Stimulated activated CD8-positive, alpha-beta memory T cell treated with anti-CD3 and anti-CD28 coated beads, Interleukin-15, amount 100 ng/mL, for 48 hours (primary cell): ENCODE results near the gene ZNHIT2.

Experiments
- DNase-seq, 2 donors: peaks; one replicate each; pipeline ENCODE4 v3.0.0-alpha.2; 2020; ENCODE audit warnings: low read depth in 2 of 2

The ZNHIT2 gene

GRCh38 chr11:65104628-65105027 lies 12.9 kb downstream of the ZNHIT2 start:
- DNase-seq, result no peak

GRCh38 chr11:65103476-65103875 lies 14.0 kb downstream of the ZNHIT2 start:
- DNase-seq, result no peak

- no peak for DNase-seq
These were observed 15.1 kb downstream of the ZNHIT2 start for GRCh38 chr11:65102142-65103095.

- DNase-seq, result no peak
These were observed 16.7 kb downstream of the ZNHIT2 start for GRCh38 chr11:65100674-65101350.

GRCh38 chr11:65096926-65097325 lies 20.6 kb downstream of the ZNHIT2 start:
- no peak for DNase-seq

GRCh38 chr11:65095974-65096806 lies 21.3 kb downstream of the ZNHIT2 start, which contains the start of gene VPS51:
VPS51 (plus strand) TSS chr11:65096214; CDS start chr11:65096251, 37 bp downstream.
- DNase-seq, result peak; percentile 71 to 75

- DNase-seq, result no peak
These were observed 22.1 kb downstream of the ZNHIT2 start for GRCh38 chr11:65095427-65095826.

GRCh38 chr11:65090628-65091027 lies 26.9 kb downstream of the ZNHIT2 start:
- DNase-seq, result no peak

- DNase-seq, result no peak
These were observed 27.9 kb downstream of the ZNHIT2 start for GRCh38 chr11:65089621-65090020.

GRCh38 chr11:65087827-65088226 lies 29.7 kb downstream of the ZNHIT2 start:
- DNase-seq, result no peak

GRCh38 chr11:65087216-65087615 lies 30.3 kb downstream of the ZNHIT2 start:
- no peak for DNase-seq

GRCh38 chr11:65086809-65087208 lies 30.7 kb downstream of the ZNHIT2 start:
- no peak for DNase-seq

- no peak for DNase-seq
These were observed 32.1 kb downstream of the ZNHIT2 start for GRCh38 chr11:65085446-65085845.

GRCh38 chr11:65084598-65085375 lies 32.7 kb downstream of the ZNHIT2 start:
- no peak for DNase-seq

- peak; percentile 94 to 96 for DNase-seq
These were observed 33.5 kb downstream of the ZNHIT2 start, which contains the start of the genes CDCA5 and ZFPL1 for GRCh38 chr11:65083834-65084597. CDCA5 (minus strand) TSS chr11:65084040; CDS start chr11:65083978, 62 bp downstream. ZFPL1 (plus strand) TSS chr11:65084222; CDS start chr11:65084699, 477 bp downstream.

GRCh38 chr11:65083134-65083833 lies 34.2 kb downstream of the ZNHIT2 start:
- DNase-seq, result no peak

GRCh38 chr11:65078786-65079342 lies 38.6 kb downstream of the ZNHIT2 start:
- DNase-seq, result no peak

- peak; percentile 40 to 42 for DNase-seq
These were observed 39.4 kb downstream of the ZNHIT2 start for GRCh38 chr11:65078151-65078550.

GRCh38 chr11:65077451-65077850 lies 40.0 kb downstream of the ZNHIT2 start:
- DNase-seq, result no peak
